HEK293T (cell line): ENCODE data around the gene MFAP2.

Experiments used
- BHLHE40 ChIP-seq: fragments of 450-650 bp; IDR thresholded peaks from 2 replicates; pipeline ENCODE4 v1.6.1; 2016; ENCODE audit warnings: mild to moderate bottlenecking, moderate library complexity, borderline replicate concordance
- CTBP1 ChIP-seq: fragments of 450-650 bp; IDR thresholded peaks from 2 replicates; pipeline ENCODE4 v1.6.1; 2016; ENCODE audit warnings: borderline replicate concordance
- FOXA1 ChIP-seq: fragments of 450-650 bp; IDR thresholded peaks from 2 replicates; pipeline ENCODE4 v1.6.1; 2016; ENCODE audit warnings: mild to moderate bottlenecking
- FOXK2 ChIP-seq: fragments of 450-650 bp; IDR thresholded peaks from 2 replicates; pipeline ENCODE4 v1.6.1; 2016; ENCODE audit warnings: mild to moderate bottlenecking
- FOXM1 ChIP-seq: fragments of 450-650 bp; IDR thresholded peaks from 2 replicates; pipeline ENCODE4 v1.6.1; 2017; ENCODE audit warnings: mild to moderate bottlenecking, borderline replicate concordance
- HDGF ChIP-seq: fragments of 450-650 bp; IDR thresholded peaks from 2 replicates; pipeline ENCODE4 v1.6.1; 2017; ENCODE audit warnings: antibody characterized with exemption, borderline replicate concordance
- LEF1 ChIP-seq: fragments of 450-650 bp; IDR thresholded peaks from 2 replicates; pipeline ENCODE4 v1.6.1; 2017; ENCODE audit warnings: mild to moderate bottlenecking, borderline replicate concordance
- SUZ12 ChIP-seq: fragments of 450-650 bp; IDR thresholded peaks from 2 replicates; pipeline ENCODE4 v1.6.1; 2016; ENCODE audit warnings: mild to moderate bottlenecking
- TARDBP ChIP-seq: fragments of 450-650 bp; IDR thresholded peaks from 2 replicates; pipeline ENCODE4 v1.6.1; 2016
- TF ChIP-seq, protein P1 (sequence below): fragments of 450-650 bp; IDR thresholded peaks from 2 replicates; pipeline ENCODE4 v1.6.1; 2016

DNA sequence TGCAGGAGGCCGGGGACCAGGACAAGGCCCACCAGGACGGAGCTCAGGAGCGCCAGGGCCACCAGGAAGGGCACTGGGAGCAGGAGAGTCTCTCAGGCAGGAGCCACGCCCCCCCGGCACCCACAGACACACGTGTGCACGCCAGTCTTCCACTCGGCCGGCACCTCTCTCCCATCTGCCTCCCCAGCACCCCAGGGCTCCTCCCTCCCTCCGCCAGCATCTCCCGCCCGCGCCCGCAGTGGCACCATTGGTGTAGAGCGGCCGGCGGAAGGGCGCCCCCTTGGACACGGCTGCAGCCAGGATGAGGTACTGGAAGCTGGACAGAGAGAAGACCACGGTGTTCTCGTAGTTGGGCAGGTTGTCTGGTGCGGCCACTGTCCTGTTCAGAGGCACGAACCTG is 6.1 kb upstream of the MFAP2 start:
- TF ChIP-seq BHLHE40 (no peak), FOXK2 (no peak), FOXM1 (no peak), FOXA1 (no peak), TARDBP (no peak), SUZ12 (no peak), CTBP1 (no peak), HDGF (no peak), LEF1 (no peak)
- TF ChIP-seq, protein P1, sequence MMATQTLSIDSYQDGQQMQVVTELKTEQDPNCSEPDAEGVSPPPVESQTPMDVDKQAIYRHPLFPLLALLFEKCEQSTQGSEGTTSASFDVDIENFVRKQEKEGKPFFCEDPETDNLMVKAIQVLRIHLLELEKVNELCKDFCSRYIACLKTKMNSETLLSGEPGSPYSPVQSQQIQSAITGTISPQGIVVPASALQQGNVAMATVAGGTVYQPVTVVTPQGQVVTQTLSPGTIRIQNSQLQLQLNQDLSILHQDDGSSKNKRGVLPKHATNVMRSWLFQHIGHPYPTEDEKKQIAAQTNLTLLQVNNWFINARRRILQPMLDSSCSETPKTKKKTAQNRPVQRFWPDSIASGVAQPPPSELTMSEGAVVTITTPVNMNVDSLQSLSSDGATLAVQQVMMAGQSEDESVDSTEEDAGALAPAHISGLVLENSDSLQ, result no peak
